Measurements from ENCODE around the gene ERBB4. TPM values are rescaled to one million over a fixed set of nuclear protein-coding genes. Genes with fewer than 3 reads are reported as not detected.

The ERBB4 gene
- total and polyA plus RNA-seq, 2 of the 8 experiments (the other 6 are each of a cell fraction or from before 2014, with no cell fraction given): 0.34 to 1.3 TPM

DNA sequence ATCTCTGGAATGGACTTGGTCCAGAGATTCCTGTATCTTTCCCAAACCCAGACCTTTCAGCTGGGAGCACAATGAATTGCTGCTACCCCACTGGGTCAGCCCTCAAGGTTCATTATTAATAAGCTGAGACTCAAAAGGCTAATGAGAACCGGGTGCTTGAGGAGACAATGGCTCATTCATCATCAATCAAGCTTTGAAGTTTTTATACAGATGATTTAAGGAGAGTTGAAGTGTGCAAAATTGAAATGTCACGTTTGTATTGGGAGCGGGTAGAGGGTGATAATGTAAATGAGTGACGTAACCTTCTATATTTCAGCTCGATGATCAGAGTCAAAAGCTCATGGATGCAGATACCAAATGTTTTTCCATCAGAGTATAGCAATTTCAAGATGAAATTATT, 744.9 kb downstream of the ERBB4 start (continued):
- TF ChIP-seq, protein P1, sequence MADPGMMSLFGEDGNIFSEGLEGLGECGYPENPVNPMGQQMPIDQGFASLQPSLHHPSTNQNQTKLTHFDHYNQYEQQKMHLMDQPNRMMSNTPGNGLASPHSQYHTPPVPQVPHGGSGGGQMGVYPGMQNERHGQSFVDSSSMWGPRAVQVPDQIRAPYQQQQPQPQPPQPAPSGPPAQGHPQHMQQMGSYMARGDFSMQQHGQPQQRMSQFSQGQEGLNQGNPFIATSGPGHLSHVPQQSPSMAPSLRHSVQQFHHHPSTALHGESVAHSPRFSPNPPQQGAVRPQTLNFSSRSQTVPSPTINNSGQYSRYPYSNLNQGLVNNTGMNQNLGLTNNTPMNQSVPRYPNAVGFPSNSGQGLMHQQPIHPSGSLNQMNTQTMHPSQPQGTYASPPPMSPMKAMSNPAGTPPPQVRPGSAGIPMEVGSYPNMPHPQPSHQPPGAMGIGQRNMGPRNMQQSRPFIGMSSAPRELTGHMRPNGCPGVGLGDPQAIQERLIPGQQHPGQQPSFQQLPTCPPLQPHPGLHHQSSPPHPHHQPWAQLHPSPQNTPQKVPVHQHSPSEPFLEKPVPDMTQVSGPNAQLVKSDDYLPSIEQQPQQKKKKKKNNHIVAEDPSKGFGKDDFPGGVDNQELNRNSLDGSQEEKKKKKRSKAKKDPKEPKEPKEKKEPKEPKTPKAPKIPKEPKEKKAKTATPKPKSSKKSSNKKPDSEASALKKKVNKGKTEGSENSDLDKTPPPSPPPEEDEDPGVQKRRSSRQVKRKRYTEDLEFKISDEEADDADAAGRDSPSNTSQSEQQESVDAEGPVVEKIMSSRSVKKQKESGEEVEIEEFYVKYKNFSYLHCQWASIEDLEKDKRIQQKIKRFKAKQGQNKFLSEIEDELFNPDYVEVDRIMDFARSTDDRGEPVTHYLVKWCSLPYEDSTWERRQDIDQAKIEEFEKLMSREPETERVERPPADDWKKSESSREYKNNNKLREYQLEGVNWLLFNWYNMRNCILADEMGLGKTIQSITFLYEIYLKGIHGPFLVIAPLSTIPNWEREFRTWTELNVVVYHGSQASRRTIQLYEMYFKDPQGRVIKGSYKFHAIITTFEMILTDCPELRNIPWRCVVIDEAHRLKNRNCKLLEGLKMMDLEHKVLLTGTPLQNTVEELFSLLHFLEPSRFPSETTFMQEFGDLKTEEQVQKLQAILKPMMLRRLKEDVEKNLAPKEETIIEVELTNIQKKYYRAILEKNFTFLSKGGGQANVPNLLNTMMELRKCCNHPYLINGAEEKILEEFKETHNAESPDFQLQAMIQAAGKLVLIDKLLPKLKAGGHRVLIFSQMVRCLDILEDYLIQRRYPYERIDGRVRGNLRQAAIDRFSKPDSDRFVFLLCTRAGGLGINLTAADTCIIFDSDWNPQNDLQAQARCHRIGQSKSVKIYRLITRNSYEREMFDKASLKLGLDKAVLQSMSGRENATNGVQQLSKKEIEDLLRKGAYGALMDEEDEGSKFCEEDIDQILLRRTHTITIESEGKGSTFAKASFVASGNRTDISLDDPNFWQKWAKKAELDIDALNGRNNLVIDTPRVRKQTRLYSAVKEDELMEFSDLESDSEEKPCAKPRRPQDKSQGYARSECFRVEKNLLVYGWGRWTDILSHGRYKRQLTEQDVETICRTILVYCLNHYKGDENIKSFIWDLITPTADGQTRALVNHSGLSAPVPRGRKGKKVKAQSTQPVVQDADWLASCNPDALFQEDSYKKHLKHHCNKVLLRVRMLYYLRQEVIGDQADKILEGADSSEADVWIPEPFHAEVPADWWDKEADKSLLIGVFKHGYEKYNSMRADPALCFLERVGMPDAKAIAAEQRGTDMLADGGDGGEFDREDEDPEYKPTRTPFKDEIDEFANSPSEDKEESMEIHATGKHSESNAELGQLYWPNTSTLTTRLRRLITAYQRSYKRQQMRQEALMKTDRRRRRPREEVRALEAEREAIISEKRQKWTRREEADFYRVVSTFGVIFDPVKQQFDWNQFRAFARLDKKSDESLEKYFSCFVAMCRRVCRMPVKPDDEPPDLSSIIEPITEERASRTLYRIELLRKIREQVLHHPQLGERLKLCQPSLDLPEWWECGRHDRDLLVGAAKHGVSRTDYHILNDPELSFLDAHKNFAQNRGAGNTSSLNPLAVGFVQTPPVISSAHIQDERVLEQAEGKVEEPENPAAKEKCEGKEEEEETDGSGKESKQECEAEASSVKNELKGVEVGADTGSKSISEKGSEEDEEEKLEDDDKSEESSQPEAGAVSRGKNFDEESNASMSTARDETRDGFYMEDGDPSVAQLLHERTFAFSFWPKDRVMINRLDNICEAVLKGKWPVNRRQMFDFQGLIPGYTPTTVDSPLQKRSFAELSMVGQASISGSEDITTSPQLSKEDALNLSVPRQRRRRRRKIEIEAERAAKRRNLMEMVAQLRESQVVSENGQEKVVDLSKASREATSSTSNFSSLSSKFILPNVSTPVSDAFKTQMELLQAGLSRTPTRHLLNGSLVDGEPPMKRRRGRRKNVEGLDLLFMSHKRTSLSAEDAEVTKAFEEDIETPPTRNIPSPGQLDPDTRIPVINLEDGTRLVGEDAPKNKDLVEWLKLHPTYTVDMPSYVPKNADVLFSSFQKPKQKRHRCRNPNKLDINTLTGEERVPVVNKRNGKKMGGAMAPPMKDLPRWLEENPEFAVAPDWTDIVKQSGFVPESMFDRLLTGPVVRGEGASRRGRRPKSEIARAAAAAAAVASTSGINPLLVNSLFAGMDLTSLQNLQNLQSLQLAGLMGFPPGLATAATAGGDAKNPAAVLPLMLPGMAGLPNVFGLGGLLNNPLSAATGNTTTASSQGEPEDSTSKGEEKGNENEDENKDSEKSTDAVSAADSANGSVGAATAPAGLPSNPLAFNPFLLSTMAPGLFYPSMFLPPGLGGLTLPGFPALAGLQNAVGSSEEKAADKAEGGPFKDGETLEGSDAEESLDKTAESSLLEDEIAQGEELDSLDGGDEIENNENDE (IDR thresholded peaks at IDR 0.05; ENCODE audit: insufficient replicate concordance, low read length): no peak
- no peak for TF ChIP-seq CBX8 (IDR thresholded peaks at IDR 0.05; ENCODE audit: borderline replicate concordance, low read depth, low read length)
- TF ChIP-seq ZNF274 (IDR thresholded peaks at IDR 0.05; ENCODE audit: borderline replicate concordance, extremely low read depth, low read length): no peak
